Gastrocnemius medialis (tissue), 4 donors: ENCODE data around the gene PPDPF. TPM values are rescaled to one million over a fixed set of nuclear protein-coding genes. Genes with fewer than 3 reads are reported as not detected.

Experiments
- ATAC-seq, 2 donors: fragments of 150-250 bp; one replicate each; pipeline ENCODE4 v1.9.1; 2016
- DNase-seq, 2 donors: peaks; one replicate each; pipeline ENCODE4 v3.0.0-alpha.2; 2019
- H3K27ac ChIP-seq, 4 donors: fragments of 200-600 bp; sonication (generic); 1 replicate in 1 of 4; 2 replicates in 3 of 4; pipeline ENCODE4 v1.5.1; 2016 to 2018; ENCODE audit warnings: mild to moderate bottlenecking in 2 of 4, moderate library complexity in 1 of 4
- H3K27me3 ChIP-seq, 3 donors: fragments of 200-600 bp; sonication (generic) in 2 of 3; 1 replicate in 1 of 3; 2 replicates in 2 of 3; pipeline versions ENCODE4 v1.5.1 to v1.6.0; 2016 to 2019; ENCODE audit warnings: mild to moderate bottlenecking in 1 of 3, moderate library complexity in 1 of 3
- H3K36me3 ChIP-seq, 2 donors: fragments of 200-600 bp; sonication (generic) in 1 of 2; one replicate each; pipeline ENCODE4 v1.5.1; 2017 to 2018
- H3K4me1 ChIP-seq, 2 donors: fragments of 200-600 bp; sonication (generic) in 1 of 2; one replicate each; pipeline ENCODE4 v1.5.1; 2016 to 2017; ENCODE audit warnings: mild to moderate bottlenecking in 2 of 2
- H3K4me3 ChIP-seq, 4 donors: fragments of 200-600 bp; sonication (generic) in 3 of 4; 1 replicate in 1 of 4; 2 replicates in 3 of 4; pipeline ENCODE4 v1.5.1; 2016 to 2019; ENCODE audit warnings: mild to moderate bottlenecking in 2 of 4
- H3K9me3 ChIP-seq, 3 donors: fragments of 200-600 bp; sonication (generic) in 2 of 3; 1 replicate in 1 of 3; 2 replicates in 2 of 3; pipeline ENCODE4 v1.5.1; 2016 to 2019
- POLR2A ChIP-seq, 2 donors: fragments of 450-650 bp; IDR thresholded peaks; one replicate each; pipeline ENCODE4 v1.6.1; 2017; ENCODE audit warnings: antibody characterized with exemption in 2 of 2, mild to moderate bottlenecking in 2 of 2, moderate library complexity in 2 of 2
- in situ Hi-C, 4 donors: fragments of 200-750 bp; cut with MboI; loops; one replicate each; pipeline versions ENCODE4 v1.15.0 to v1.8.0; 2017; ENCODE audit warnings: low sequenced_read_pairs in 4 of 4
- intact Hi-C: fragments of 100-400 bp; cut with DNase I; formaldehyde crosslinking; loops from one replicate; pipeline ENCODE4 v1.15.1; 2023; ENCODE audit warnings: low total_unique reads
- total RNA-seq, 4 donors: library from RNA; depleted of rRNA; stranded (reverse); fragments of >200 nt; gene quantifications; one replicate each; pipeline versions ENCODE4 v1.1.0 to v1.2.3, GENCODE V29; 2016
- TF ChIP-seq, protein P1 (sequence below), 5 experiments: fragments of 450-650 bp in 3 of 5; fragments of 200-600 bp in 2 of 5; sonication (generic) in 2 of 5; IDR thresholded peaks in 4 of 5; conservative IDR thresholded peaks in 1 of 5; 1 replicate in 4 of 5; 2 replicates in 1 of 5; pipeline ENCODE4 v1.5.1; 2016 to 2019; ENCODE audit warnings: antibody characterized with exemption in 5 of 5, mild to moderate bottlenecking in 3 of 5, moderate library complexity in 3 of 5

The PPDPF gene
- total RNA-seq, 4 donors from 2014 or later, result 50.2 to 207 (median 76.1) TPM

GRCh38 chr20:63493563-63494020 lies 27.0 kb upstream of the PPDPF start:
- Histone ChIP-seq H3K36me3 (peaks cover 0 to 71% of the 10 kb centered on the region in 2 donors), H3K4me3 (no peak overlapping the region), H3K27me3 (no peaks in the 10 kb centered on the region), H3K27ac (peak overlapping the region; percentile 23 to 100 (median 71)), H3K4me1 (peaks cover 15 to 37% of the 10 kb centered on the region in 2 donors), H3K9me3 (no peaks in the 10 kb centered on the region)
- DNase-seq (peak in 1 of 2 donors; percentile 32), ATAC-seq (no peak)
- in situ Hi-C loops, result no loop called here
- no peak for TF ChIP-seq POLR2A (IDR thresholded peaks at IDR 0.05)
- TF ChIP-seq, protein P1, sequence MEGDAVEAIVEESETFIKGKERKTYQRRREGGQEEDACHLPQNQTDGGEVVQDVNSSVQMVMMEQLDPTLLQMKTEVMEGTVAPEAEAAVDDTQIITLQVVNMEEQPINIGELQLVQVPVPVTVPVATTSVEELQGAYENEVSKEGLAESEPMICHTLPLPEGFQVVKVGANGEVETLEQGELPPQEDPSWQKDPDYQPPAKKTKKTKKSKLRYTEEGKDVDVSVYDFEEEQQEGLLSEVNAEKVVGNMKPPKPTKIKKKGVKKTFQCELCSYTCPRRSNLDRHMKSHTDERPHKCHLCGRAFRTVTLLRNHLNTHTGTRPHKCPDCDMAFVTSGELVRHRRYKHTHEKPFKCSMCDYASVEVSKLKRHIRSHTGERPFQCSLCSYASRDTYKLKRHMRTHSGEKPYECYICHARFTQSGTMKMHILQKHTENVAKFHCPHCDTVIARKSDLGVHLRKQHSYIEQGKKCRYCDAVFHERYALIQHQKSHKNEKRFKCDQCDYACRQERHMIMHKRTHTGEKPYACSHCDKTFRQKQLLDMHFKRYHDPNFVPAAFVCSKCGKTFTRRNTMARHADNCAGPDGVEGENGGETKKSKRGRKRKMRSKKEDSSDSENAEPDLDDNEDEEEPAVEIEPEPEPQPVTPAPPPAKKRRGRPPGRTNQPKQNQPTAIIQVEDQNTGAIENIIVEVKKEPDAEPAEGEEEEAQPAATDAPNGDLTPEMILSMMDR (IDR thresholded peaks at IDR 0.05 in 4 of 5, conservative IDR thresholded peaks at IDR 0.05 in 1 of 5), result no peak
- intact Hi-C loops, result no loop called here

- Histone ChIP-seq H3K9me3 (no peaks in the 10 kb centered on the region), H3K27ac (peak overlapping the region in 3 of 4 donors; percentile 41 to 100 (median 97)), H3K27me3 (no peaks in the 10 kb centered on the region), H3K4me3 (no peak overlapping the region), H3K36me3 (peaks cover 0 to 66% of the 10 kb centered on the region in 2 donors), H3K4me1 (peaks cover 15 to 34% of the 10 kb centered on the region in 2 donors)
- intact Hi-C loops, result no loop called here
- no peak for TF ChIP-seq POLR2A (IDR thresholded peaks at IDR 0.05)
- TF ChIP-seq, protein P1 (IDR thresholded peaks at IDR 0.05 in 4 of 5, conservative IDR thresholded peaks at IDR 0.05 in 1 of 5), result no peak
- in situ Hi-C loops, result no loop called here
- peak in 1 of 2 donors; percentile 16 for DNase-seq
- no peak for ATAC-seq
These were observed 26.5 kb upstream of the PPDPF start for GRCh38 chr20:63494084-63494419.

DNA sequence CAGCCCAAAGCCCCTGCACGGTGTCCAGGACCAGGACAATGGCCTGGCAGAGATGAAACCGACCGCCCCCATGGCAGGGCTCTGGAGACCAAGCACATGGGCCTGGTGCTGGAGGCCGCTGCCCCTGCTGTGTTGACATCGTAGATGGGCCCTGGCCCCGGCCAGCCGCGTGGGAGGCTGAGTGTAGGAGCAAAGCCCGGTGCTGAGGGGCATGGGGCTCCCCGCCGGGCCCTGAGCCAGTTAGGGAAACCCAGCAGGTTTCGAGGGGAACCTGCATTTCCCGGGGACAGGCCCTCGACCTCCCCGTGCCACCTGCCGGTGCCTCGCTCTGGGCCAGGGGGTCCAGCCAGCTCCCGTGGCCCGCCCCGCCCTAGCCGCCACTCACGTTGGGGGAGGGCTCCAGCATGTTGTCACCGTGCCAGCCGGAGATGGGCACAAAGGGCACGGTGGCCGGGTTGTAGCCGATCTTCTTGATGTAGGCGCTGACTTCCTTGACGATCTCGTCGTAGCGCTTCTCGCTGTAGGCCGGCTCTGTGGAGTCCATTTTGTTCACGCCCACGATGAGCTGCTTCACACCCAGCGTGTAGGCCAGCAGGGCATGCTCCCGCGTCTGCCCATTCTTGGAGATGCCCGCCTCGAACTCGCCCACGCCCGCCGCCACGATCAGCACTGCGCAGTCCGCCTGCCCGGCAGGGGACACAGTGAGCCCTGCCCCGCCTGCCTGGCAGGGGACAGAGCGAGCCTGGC lies 26.0 kb upstream of the PPDPF start:
- no peaks in the 10 kb centered on the region for H3K9me3 ChIP-seq
- H3K36me3 ChIP-seq, result peaks cover 0 to 61% of the 10 kb centered on the region in 2 donors
- TF ChIP-seq POLR2A (IDR thresholded peaks at IDR 0.05), result no peak
- TF ChIP-seq, protein P1 (IDR thresholded peaks at IDR 0.05 in 4 of 5, conservative IDR thresholded peaks at IDR 0.05 in 1 of 5), result no peak
- peak overlapping the region; percentile 31 to 100 (median 69) for H3K27ac ChIP-seq
- intact Hi-C loops (no loop called here), in situ Hi-C loops (no loop called here)
- H3K27me3 ChIP-seq, result no peaks in the 10 kb centered on the region
- ATAC-seq (no peak), DNase-seq (peak in 1 of 2 donors; percentile 29)
- H3K4me3 ChIP-seq, result no peak overlapping the region
- peaks cover 15 to 38% of the 10 kb centered on the region in 2 donors for H3K4me1 ChIP-seq

- intact Hi-C loops, result no loop called here
- DNase-seq (no peak), ATAC-seq (no peak)
- TF ChIP-seq POLR2A (IDR thresholded peaks at IDR 0.05), result no peak
- TF ChIP-seq, protein P1 (IDR thresholded peaks at IDR 0.05 in 4 of 5, conservative IDR thresholded peaks at IDR 0.05 in 1 of 5), result no peak
- Histone ChIP-seq H3K4me3 (no peak overlapping the region), H3K36me3 (peaks cover 0 to 54% of the 10 kb centered on the region in 2 donors), H3K9me3 (no peaks in the 10 kb centered on the region), H3K4me1 (peaks cover 18 to 45% of the 10 kb centered on the region in 2 donors), H3K27me3 (no peaks in the 10 kb centered on the region), H3K27ac (peak overlapping the region; percentile 94 to 100 (median 98))
- in situ Hi-C loops, result no loop called here
These were observed 25.3 kb upstream of the PPDPF start for GRCh38 chr20:63495167-63495720.
